NOMO-1 treated with DMSO at 0.1 percent for 48 hours (cell line): Measurements from ENCODE around the gene NPLOC4.
"Not testable (repeated sequence)": the region's sequence is repeated elsewhere in the genome, so short reads cannot be mapped to it uniquely, and the experiment has no call there.

Experiments used
- DNase-seq: peaks from one replicate; lab custom pipeline; 2025; ENCODE audit not compliant: unreplicated experiment; lab: John Stamatoyannopoulos, UW

Gene NPLOC4

GRCh38 chr17:81589612-81590011, 47.3 kb downstream of the NPLOC4 start:
- DNase-seq = no peak

- DNase-seq = no peak
These were observed 50.8 kb downstream of the NPLOC4 start for GRCh38 chr17:81586096-81586495.

GRCh38 chr17:81584771-81585170, 52.1 kb downstream of the NPLOC4 start:
- not testable (repeated sequence) for DNase-seq

DNA sequence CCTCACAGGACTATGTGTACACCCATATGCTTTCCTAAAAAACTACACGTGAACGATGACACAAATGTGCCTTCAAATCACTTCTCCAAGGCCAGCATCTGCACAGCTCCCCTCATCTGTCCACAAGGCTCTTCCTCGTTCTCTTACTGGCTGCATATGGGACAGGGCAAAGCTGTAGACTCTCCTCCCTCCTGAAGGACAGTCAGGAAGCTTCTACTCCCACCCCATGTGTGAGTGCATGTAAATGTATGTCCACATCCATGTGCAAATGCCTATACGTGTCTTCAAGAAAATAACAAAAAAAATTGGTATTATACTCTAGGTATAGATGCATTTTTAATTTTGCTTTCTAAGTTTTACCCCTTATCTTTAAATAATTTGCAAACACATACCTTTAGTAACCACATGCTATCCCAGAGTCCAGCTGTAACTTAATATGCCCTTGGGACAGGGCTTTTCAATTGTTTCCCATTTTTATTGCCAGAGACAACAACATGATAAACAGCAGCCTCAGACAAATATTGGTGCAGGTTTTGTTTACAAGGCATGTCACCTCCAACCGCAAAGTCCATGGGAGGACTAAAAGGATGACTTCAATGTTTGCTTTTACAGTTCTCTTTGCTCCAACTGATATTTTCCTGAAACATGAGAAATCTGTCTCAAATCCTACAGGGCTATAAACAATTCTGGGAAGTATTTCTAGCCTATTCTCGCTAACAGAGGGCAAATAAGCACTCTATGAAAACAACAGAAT, 53.1 kb downstream of the NPLOC4 start:
- DNase-seq = no peak

DNA sequence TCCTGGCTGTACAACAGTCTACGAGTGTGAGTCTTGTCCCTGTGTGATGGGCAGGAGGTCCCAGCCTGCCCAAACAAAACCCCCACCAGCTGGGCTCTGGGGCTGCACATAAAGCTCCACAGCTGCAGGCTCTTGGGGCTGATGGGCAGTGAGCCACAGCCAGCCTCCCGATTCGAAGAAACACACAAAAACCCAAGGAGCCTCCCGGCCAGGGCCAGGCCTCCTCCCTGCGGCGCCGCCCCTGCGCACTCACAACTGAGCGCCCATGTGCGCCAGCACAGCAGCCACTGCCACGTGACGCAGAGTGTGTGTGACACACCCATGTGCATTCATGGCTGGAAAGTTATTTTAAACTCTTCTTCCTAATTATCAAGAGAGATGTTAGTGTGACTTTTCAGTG, 54.2 kb downstream of the NPLOC4 start:
- DNase-seq = no peak

DNA sequence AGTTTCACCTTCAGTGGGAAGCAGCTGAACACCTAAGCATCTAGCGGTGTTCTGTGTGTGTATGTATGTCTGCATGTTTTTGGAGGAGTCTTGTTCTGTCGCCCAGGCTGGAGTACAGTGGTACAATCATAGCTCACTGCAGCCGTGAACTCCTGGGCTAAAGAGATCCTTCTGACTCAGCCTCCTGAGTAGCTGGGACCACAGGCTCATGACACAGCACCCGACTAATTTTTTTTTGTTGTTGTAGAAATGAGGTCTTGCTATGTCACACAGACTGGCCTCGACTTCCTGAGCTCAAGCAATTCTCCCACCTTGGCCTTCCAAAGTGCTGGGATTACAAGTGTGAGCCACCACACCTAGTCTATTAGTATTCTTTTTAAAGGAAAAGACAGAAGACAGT, 54.6 kb downstream of the NPLOC4 start:
- DNase-seq = no peak

DNA sequence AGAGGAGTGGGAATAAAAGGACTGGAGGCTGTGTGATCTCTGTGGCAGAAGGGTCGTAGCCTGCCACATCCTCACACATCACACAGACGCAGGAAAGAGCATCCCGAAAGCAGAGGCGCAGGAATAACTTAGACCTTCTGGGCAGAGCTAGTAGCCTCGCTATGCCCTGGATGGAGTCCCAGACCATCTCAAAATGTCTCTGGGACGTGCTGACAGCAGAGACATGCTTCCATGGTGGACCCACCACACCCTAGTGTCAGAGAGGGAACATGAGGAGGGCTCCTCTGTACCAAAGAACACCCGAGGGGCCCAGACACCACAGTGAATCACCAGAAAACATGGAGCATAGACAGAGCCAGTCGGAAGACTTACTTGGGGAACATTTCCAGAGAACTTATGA, 55.2 kb downstream of the NPLOC4 start:
- DNase-seq = no peak

DNA sequence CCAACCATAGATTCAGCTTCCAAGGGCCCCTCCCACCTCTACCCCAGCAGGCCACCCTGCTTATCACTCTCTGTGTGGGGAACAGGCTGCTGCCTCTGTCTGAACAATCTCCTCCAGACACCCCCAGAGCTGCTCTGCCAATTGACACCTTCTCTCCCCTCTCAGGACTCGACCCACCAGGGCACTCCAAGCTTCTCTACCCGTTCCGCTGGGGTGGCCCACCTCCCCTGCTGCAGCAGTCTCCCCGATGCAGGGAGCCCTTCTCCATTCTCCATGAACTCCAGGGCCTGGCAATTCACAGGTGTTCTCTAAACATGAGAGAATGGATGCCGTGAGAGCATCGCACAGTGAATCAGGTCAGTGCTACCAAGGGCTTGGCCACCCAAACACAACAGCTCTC, 56.4 kb downstream of the NPLOC4 start:
- no peak for DNase-seq

DNA sequence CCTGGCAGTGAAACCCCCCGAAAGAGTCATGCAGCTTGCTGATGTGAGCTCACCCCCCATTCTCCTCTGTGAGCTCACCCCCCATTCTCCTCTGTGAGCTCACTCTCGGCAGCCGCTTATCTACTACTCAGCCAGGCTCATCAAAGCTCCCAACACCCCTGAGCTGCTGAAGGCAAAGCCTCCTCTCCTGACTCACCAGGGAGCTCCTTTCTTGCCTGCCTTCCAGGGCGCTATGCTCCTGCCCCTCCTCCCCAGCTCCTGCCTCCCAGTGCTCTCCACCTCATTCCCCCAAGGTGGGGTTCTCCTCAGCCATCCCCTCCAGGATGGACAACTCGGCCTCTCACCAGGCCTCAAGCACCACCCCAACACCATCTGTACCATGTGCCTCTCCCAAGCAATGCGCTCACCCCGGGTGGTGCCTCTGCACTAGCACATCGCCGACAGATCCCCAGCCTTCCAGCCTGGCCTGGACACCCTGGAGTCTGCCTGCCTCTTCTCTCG, 57.0 kb downstream of the NPLOC4 start:
- DNase-seq = no peak

GRCh38 chr17:81579298-81579697, 57.6 kb downstream of the NPLOC4 start:
- no peak for DNase-seq

- DNase-seq = no peak
These were observed 58.2 kb downstream of the NPLOC4 start for GRCh38 chr17:81578561-81579225.

GRCh38 chr17:81578038-81578441, 58.9 kb downstream of the NPLOC4 start:
- no peak for DNase-seq

DNA sequence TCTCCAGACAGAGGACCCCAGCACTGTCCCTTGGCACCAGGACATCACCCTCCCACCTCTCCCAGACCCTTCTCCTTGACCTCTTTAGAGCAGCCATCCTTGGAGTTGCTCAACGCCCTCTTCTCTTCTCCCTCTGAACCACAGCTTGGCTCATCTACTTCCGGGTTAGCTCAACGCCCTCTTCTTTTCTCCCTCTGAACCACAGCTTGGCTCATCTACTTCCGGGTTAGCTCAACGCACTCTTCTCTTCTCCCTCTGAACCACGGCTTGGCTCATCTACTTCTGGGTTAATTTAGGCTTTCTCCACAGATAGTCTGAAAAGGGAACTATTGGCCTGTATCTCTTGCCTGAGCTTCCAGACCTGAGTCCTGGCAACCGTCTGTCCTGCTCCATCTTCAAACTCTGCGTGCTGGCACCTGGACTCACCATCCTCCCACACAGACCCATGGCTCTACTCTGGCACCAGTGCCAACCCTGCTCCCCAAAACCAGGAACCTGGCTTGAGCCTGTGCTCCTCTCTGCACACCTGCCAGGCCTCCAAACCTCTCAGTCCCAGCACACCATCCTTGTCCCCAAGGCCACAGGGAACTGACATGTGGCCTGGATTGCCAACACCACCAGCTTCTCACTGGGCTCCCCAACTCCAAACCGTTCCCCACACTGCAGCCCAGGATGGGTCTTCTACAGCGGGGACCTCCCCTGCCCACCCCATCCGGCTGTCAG, 59.5 kb downstream of the NPLOC4 start:
- peak; percentile 89 for DNase-seq

GRCh38 chr17:81576621-81577277, 60.2 kb downstream of the NPLOC4 start:
- DNase-seq = no peak

- DNase-seq = no peak
These were observed 61.1 kb downstream of the NPLOC4 start for GRCh38 chr17:81575836-81576235.

DNA sequence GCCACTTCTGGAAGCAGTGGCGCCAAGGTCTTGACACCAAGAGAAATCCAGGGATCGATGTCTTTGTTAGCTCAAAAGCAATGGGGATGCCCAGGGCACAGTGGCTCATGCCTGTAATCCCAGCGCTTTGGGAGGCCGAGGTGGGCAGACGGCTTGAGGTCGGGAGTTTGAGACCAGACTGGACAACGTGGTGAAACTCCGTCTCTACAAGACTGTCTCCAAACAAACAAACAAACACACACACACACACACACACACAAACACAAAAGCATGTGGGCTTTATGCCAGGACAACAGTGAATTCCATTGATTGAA, 62.3 kb downstream of the NPLOC4 start:
- no peak for DNase-seq

DNA sequence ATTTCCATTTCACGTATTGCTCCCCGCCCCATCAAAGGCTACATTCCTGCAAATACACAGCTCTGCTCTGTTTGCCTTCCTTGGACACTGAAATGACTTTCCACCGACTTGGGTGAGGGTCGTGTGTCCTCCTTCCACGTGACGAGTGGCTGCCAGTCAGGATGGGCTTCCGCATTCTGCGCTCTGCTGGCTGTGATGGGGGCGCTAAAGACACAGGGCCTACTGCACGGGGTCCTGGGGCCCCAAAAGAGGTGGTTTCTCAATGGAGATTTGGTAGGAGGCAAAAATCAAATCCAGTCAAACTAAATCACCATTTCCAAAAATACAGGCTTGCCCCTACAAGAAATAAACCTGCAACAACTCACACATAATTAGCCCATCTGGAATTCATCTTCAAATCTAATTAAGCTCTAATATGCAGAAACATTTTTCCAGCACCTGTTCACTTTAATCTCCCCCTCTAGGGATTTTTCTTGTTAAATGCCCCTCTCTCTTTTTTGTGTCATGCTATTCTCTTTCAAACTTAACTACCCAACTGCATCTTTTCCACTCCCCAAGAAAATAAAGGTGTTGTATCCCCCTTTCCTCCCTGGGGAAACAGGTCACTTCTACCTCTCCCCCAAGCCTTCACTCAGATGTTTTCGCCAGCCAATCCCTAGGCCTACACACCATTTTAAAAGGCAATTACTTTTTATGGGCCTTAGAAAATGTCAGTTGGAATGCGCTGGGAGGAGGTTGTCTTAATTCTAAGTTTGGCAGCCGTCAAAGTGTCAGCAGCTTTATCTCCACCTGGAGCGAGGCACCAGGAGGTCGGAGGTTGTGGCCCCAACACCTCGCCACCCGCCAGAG, 62.9 kb downstream of the NPLOC4 start:
- DNase-seq = no peak

- DNase-seq = no peak
These were observed 64.2 kb downstream of the NPLOC4 start for GRCh38 chr17:81572563-81573168.

DNA sequence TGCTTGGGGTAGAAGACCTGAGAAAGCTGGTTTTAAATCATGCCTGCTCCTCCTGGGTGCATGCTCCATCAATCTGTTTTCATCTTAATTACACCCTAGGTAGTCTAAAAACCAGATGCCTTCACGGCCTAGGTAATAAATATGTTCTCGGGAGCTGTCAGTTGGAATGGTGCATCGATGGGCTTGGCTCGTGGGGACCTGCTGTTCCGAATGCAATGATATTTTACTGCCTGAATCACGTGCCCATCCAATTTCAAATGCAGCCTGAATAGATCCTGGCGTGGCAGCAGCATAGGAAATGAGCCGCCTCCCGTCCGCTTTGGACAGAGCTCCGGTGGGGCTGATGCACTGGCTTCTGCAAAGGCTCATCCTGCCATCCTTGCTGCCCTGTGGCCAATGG, 65.9 kb downstream of the NPLOC4 start:
- no peak for DNase-seq

DNA sequence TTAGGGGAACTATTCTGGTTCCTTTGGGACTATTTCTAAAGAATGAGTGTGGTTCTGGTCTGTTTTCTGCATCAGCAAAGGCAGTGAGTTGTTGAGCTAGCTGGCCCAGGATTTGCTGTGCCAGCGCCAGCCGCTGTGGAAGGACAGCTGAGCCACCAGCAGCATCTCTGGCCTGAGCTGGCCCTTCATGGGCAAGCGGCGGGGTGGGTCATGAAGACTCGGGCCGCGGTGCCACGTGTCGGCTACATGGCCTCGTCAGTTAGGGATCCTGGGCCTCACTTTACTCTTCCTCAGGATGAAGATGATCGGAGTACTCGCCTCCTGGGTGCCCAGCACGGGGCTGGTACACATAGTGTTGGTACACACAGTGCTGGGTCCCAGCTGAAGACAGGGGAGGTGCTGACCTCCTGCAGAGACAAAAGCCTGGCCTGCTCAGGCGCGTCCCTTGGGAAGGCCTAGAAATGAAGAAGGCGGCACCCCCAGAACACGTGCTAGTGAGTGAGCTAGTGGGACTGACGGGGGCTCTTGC, 66.9 kb downstream of the NPLOC4 start:
- DNase-seq = no peak
